DND-41 (cell line): ENCODE data around the gene UACA.

Experiments used
- CTCF ChIP-seq: IDR thresholded peaks from 2 replicates; pipeline ENCODE4 v1.5.1; 2012; ENCODE audit warnings: borderline replicate concordance, low read length, moderate library complexity, mild to moderate bottlenecking; ENCODE audit not compliant: poor library complexity, severe bottlenecking; ENCODE audit errors: extremely low read depth
- EZH2 ChIP-seq: IDR thresholded peaks from 3 replicates; pipeline ENCODE4 v1.6.1; 2012; ENCODE audit warnings: borderline replicate concordance, low read depth, mild to moderate bottlenecking, moderate library complexity, low read length, inconsistent platforms; ENCODE audit not compliant: severe bottlenecking

DNA sequence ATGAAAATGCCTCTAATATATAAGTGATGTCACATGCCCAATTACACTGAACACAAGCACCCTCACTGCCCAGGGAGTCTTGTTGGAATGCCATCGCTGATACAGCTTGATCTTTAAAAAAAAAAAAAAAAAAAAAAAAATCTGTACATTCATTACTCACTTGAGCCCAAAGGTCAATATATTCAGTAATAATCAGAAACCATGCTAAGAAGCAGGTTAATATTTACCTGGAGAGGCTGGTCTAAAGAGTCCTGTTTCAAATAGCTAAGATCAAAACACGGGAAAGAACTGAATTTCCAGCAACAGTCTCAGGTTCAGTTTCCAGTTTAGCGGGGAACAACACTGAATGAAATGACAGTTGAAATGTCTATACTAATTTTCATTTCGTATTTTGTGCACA is 109.9 kb downstream of the UACA start:
- TF ChIP-seq CTCF (no peak), EZH2 (no peak)
